ENCODE measurements around the gene OR2AG2.

OR2AG2 gene

GRCh38 chr11:6738590-6738989 is 33.2 kb downstream of the OR2AG2 start:
- FAIRE-seq, result no peak

GRCh38 chr11:6737872-6738466 is 33.8 kb downstream of the OR2AG2 start:
- peak; percentile 21 for FAIRE-seq

DNA sequence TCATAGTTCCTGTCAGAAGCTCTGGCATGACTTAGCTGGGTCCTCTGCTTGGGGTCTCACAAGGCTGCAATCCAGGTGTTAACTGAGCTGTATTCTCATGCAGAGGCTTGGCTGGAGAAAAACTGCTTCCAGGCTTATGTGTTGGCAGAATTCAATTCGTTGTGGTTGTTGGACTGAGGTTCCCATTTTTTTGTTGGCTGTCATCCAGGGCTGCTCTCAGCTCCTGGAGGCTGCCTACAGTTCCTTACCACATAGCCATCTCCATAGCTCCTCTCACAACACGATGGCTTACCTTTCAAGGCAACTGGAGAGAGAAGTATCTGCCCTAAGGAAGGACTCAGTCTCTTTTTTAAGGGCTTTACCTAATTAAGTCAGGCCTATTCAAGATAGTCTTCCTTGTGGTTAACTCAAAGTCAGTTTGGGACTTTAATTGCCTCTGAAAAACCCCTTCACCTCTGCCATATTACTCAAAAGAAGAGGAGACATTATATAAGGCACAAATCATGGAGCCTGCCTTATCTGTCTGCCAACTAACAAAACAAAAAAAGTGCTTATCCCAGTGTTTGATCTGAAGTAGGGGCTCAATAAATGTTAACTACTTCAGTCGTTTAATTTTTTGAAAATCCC is 35.2 kb downstream of the OR2AG2 start:
- FAIRE-seq, result no peak

DNA sequence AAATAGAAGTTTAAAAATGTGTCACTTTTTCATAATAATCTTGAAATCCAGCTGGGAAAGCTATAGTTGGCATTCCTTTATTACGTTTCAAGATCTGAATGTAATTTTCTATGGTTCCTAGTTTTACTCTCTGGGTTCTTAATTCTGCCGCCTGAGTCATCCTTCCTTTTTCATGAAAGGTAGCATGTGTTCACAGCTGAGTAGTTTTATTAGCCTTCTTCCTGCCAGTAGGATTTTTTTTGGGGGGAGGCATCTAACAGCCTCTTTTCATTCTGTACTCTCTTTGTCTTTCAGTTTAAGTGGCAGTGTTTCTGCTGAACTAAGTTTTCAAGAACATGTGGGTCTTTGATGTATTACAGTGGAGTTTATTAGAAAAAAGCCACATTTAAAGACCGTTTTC is 36.5 kb downstream of the OR2AG2 start:
- no peak for FAIRE-seq

- FAIRE-seq, result no peak
Observed at GRCh38 chr11:6734616-6735015, 37.2 kb downstream of the OR2AG2 start.

- FAIRE-seq, result no peak
Observed at GRCh38 chr11:6733326-6734275, 38.2 kb downstream of the OR2AG2 start.

GRCh38 chr11:6727971-6728760 is 43.6 kb downstream of the OR2AG2 start:
- FAIRE-seq, result no peak

DNA sequence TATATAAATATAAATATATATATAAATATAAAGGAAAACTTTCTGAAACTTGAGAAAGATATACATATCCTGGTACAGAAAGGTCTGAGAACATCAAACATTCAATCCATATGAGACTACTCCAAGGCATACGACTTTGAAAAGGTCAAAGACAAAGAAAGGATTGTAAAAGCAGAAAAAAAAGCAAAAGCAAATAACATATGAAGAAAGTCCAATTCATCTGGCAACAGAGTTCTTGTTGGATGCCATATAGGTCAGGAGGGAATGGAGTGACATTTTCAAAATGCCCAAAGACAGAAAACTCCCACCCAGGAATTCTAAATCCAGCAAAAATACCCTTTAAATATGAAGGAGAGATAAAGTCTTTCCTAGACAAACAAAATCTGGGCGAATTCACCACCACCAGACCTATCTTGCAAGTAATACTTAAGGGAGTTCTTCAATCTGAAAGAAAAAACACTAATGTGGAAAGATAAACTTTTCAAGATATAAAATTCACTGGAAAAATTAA is 46.3 kb downstream of the OR2AG2 start:
- no peak for FAIRE-seq

DNA sequence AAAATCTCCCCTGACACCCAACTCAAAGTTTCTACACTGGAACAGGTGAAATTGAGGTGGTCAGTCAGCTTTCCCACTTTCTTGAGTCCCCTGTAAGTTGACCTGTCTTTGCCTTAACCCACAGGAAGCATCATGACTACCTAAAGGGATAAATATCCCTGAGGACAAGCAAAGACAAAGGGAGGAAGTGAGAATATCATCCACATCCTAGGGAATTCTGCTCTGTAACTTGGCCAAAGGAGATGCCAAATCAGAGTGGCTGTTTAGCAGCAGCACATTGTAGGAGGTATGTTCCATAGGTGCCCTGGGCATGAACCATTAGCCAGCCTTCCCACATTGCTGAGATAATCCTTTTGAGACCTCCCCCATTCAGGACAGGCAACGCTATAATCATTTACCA is 47.8 kb downstream of the OR2AG2 start:
- no peak for FAIRE-seq

- no peak for FAIRE-seq
Observed at GRCh38 chr11:6721343-6721742, 50.4 kb downstream of the OR2AG2 start.

GRCh38 chr11:6719576-6719975 is 52.2 kb downstream of the OR2AG2 start:
- FAIRE-seq, result no peak

DNA sequence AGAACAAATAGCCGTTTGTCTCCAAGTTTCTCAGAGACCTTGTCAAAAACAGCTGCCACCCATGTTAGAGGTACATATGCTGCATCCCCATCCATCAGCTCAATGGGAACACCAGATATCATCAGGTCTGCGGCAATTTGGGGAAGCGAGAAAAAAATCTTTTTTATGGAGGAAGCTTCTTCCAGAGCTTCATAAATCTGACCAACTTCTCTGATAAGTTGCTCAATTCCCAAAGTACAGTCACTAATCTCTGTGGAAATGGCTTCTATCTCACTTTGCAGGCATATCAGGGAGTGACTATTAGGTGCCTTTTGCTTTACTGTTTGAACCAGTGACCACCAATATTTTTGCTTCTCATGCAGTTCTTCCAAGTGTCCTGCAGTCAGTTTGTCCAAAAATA is 54.4 kb downstream of the OR2AG2 start:
- FAIRE-seq, result no peak

Data from G401.6 (cell line).